Measurements from ENCODE around the gene ECSCR.

DNA sequence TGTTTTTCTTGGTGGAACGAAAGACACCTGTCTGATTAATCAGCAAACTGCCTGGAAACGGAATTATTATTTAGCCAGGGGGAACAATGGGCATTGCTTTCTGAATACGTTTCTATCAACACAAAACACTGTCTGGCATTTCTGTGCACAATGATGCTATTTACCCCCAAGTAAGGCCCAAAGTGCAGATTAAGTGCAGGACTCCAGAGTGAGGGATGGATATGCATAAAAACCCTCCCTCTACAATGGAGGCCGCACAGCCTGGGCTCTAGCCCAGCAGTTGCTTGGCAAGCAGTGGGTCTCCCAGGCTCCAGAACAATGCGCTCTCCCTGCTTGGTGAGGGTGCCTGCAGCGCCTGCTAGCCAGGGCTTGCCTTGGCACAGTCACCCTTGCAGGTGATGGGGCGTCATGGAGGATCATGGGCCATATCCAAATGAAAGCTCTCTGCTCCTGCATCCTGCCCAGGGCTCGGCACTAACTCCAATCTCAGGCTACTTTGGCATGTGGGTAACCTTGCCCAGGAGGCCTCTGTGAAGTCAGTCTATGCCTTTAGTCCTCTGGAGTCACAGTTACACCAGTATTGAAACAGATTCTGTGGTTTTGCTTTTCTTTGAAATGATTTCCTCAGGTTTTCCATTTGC is 47.2 kb downstream of the ECSCR start:
- TF ChIP-seq, protein P1, sequence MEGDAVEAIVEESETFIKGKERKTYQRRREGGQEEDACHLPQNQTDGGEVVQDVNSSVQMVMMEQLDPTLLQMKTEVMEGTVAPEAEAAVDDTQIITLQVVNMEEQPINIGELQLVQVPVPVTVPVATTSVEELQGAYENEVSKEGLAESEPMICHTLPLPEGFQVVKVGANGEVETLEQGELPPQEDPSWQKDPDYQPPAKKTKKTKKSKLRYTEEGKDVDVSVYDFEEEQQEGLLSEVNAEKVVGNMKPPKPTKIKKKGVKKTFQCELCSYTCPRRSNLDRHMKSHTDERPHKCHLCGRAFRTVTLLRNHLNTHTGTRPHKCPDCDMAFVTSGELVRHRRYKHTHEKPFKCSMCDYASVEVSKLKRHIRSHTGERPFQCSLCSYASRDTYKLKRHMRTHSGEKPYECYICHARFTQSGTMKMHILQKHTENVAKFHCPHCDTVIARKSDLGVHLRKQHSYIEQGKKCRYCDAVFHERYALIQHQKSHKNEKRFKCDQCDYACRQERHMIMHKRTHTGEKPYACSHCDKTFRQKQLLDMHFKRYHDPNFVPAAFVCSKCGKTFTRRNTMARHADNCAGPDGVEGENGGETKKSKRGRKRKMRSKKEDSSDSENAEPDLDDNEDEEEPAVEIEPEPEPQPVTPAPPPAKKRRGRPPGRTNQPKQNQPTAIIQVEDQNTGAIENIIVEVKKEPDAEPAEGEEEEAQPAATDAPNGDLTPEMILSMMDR (IDR thresholded peaks at IDR 0.05), result no peak
- no peak for TF ChIP-seq EZH2 (IDR thresholded peaks at IDR 0.05; ENCODE audit: borderline replicate concordance, insufficient read depth, low read depth, low read length, poor library complexity, severe bottlenecking)

Measured in B cell (primary cell).